GM19328 (cell line): ENCODE results near the gene NSUN6.
A peak's percentile ranks its signal among the peaks of the same experiment; 100 is the strongest.
"Not testable (repeated sequence)": the region's sequence is repeated elsewhere in the genome, so short reads cannot be mapped to it uniquely, and the experiment has no call there.

ENCODE experiments used
- ATAC-seq: cut with Tn5 transposase; IDR thresholded peaks from one replicate; pipeline ENCODE4 v1.9.1; 2021; ENCODE audit warnings: mild to moderate bottlenecking, moderate library complexity; ENCODE audit not compliant: unreplicated experiment

The NSUN6 gene

GRCh38 chr10:18659819-18660535, 8.6 kb upstream of the NSUN6 start:
- peak; percentile 15 for ATAC-seq

- ATAC-seq, result peak; percentile 93
Measured at GRCh38 chr10:18659125-18659818, 7.9 kb upstream of the NSUN6 start, which contains the start of gene ARL5B. ARL5B (plus strand) TSS chr10:18659431; CDS start chr10:18659638, 207 bp downstream.

- no peak for ATAC-seq
Measured at GRCh38 chr10:18658271-18659124, 7.1 kb upstream of the NSUN6 start.

GRCh38 chr10:18656724-18657123, 5.3 kb upstream of the NSUN6 start:
- ATAC-seq, result no peak

GRCh38 chr10:18653112-18653511, 1.7 kb upstream of the NSUN6 start:
- no peak for ATAC-seq

- ATAC-seq, result no peak
Measured at GRCh38 chr10:18650404-18650997, 886 bp downstream of the NSUN6 start.

GRCh38 chr10:18649364-18649959, 1.9 kb downstream of the NSUN6 start:
- no peak for ATAC-seq

- no peak for ATAC-seq
Measured at GRCh38 chr10:18647945-18648344, 3.4 kb downstream of the NSUN6 start.

GRCh38 chr10:18647151-18647550, 4.2 kb downstream of the NSUN6 start:
- no peak for ATAC-seq

- ATAC-seq, result not testable (repeated sequence)
Measured at GRCh38 chr10:18639719-18640118, 11.7 kb downstream of the NSUN6 start.

- ATAC-seq, result not testable (repeated sequence)
Measured at GRCh38 chr10:18637400-18637799, 14.0 kb downstream of the NSUN6 start.

- no peak for ATAC-seq
Measured at GRCh38 chr10:18635995-18636394, 15.4 kb downstream of the NSUN6 start.

GRCh38 chr10:18632500-18632899, 18.9 kb downstream of the NSUN6 start:
- ATAC-seq, result not testable (repeated sequence)

- not testable (repeated sequence) for ATAC-seq
Measured at GRCh38 chr10:18627452-18628018, 23.9 kb downstream of the NSUN6 start.

GRCh38 chr10:18625886-18626285, 25.5 kb downstream of the NSUN6 start:
- no peak for ATAC-seq

- ATAC-seq, result not testable (repeated sequence)
Measured at GRCh38 chr10:18623671-18624070, 27.7 kb downstream of the NSUN6 start.

- no peak for ATAC-seq
Measured at GRCh38 chr10:18620856-18621255, 30.5 kb downstream of the NSUN6 start.

GRCh38 chr10:18619016-18619415, 32.4 kb downstream of the NSUN6 start:
- ATAC-seq, result no peak

- ATAC-seq, result no peak
Measured at GRCh38 chr10:18616337-18616736, 35.0 kb downstream of the NSUN6 start.

GRCh38 chr10:18615618-18616017, 35.8 kb downstream of the NSUN6 start:
- no peak for ATAC-seq
